CD4-positive, alpha-beta T cell treated with Interleukin-4 for 4 hours (primary cell): ENCODE measurements around the gene ADARB2.

Experiments used
- DNase-seq: peaks from one replicate; pipeline ENCODE4 v3.0.0-alpha.2; 2020

Gene ADARB2

GRCh38 chr10:1376384-1376945 lies 360.9 kb downstream of the ADARB2 start:
- DNase-seq = no peak

GRCh38 chr10:1375346-1376170 lies 361.8 kb downstream of the ADARB2 start:
- no peak for DNase-seq

GRCh38 chr10:1374511-1375345 lies 362.6 kb downstream of the ADARB2 start:
- DNase-seq = no peak

GRCh38 chr10:1373287-1373686 lies 364.0 kb downstream of the ADARB2 start:
- DNase-seq = no peak

GRCh38 chr10:1372212-1372611 lies 365.1 kb downstream of the ADARB2 start:
- DNase-seq = no peak

- no peak for DNase-seq
These were observed 367.0 kb downstream of the ADARB2 start for GRCh38 chr10:1370298-1370697.

GRCh38 chr10:1369665-1370064 lies 367.7 kb downstream of the ADARB2 start:
- no peak for DNase-seq

- DNase-seq = no peak
These were observed 368.1 kb downstream of the ADARB2 start for GRCh38 chr10:1369197-1369596.

- no peak for DNase-seq
These were observed 368.5 kb downstream of the ADARB2 start for GRCh38 chr10:1368842-1369171.

GRCh38 chr10:1367938-1368841 lies 369.1 kb downstream of the ADARB2 start:
- DNase-seq = no peak

- DNase-seq = no peak
These were observed 370.4 kb downstream of the ADARB2 start for GRCh38 chr10:1366811-1367425.

- DNase-seq = no peak
These were observed 371.0 kb downstream of the ADARB2 start for GRCh38 chr10:1366322-1366691.

GRCh38 chr10:1365540-1366321 lies 371.6 kb downstream of the ADARB2 start:
- no peak for DNase-seq

GRCh38 chr10:1364151-1364910 lies 373.0 kb downstream of the ADARB2 start:
- no peak for DNase-seq

- no peak for DNase-seq
These were observed 373.7 kb downstream of the ADARB2 start for GRCh38 chr10:1363446-1364121.

- DNase-seq = no peak
These were observed 374.5 kb downstream of the ADARB2 start for GRCh38 chr10:1362589-1363445.

- no peak for DNase-seq
These were observed 375.8 kb downstream of the ADARB2 start for GRCh38 chr10:1361411-1362105.

GRCh38 chr10:1360558-1361164 lies 376.7 kb downstream of the ADARB2 start:
- DNase-seq = no peak
